ENCODE data around the gene SMIM1. TPM values are rescaled to one million over a fixed set of nuclear protein-coding genes. Genes with fewer than 3 reads are reported as not detected.
"Not testable (repeated sequence)": the region's sequence is repeated elsewhere in the genome, so short reads cannot be mapped to it uniquely, and the experiment has no call there.

Gene SMIM1
- 10.8 and 12.0 TPM in 2 replicates for total RNA-seq
- long read RNA-seq, result 0 reads

DNA sequence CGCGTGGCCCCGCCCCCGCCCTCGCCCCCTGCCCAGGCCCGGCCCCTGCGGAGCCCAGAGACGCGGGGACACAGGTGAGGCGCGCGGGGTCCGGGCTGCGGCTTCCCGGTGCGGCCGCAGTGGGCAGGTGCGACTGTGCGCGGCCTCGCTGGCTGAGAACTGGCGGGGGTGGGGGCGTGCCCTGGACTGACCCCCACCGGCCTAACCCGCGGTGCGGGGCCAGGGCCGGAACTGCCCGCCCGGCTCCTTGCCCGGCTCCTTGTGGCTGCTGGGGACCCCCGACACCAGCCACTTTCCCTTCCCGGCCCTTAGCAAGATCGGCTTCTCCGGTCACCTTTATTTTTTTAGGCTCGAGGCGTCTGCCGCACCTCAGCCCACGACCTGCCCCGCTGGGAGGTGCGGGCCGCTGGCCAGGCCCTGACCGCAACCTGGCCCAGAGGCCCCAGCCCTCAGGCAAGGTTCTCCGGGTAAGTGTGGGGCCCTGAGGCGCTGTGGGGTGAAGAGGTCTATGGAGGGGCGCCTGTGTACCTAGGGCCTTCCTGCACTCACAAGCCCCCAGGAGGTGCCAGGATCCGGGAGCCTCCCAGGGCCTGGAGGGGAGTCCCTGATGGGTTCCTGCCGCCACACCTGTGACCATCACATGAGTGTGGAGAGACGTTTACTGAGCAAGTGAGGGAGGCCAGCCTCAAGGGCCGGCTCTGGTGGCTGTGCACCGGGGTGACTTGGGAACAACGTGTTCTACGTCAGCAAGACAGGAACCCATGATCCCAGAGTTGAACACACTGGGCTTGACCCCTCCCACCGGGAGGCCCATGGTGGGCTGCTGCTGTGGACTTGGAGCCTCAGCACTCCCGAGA is at the start of gene SMIM1:
Gene SMIM1, plus strand, starts transcription at position 35 of the 857 bp plus-strand sequence. CDS start 2,625 bp downstream, outside the sequence.
- Mint-ChIP-seq H3K36me3 (ENCODE audit: insufficient read depth) (no peaks in the 10 kb centered on the region), H3K4me3 (ENCODE audit: low read depth) (peak within 1 kb of the TSS; percentile 65), H3K4me1 (ENCODE audit: low read depth) (peaks cover 4% of the 10 kb centered on the region), H3K27ac (no peak within 1 kb of the TSS), H3K9me3 (ENCODE audit: low read depth) (no peaks in the 10 kb centered on the region), H3K27me3 (peaks cover 4% of the 10 kb centered on the region)
- TF ChIP-seq CTCF (IDR thresholded peaks at IDR 0.05; ENCODE audit: unreplicated experiment), result no peak
- no peak for DNase-seq (ENCODE audit: low spot score, unreplicated experiment)

DNA sequence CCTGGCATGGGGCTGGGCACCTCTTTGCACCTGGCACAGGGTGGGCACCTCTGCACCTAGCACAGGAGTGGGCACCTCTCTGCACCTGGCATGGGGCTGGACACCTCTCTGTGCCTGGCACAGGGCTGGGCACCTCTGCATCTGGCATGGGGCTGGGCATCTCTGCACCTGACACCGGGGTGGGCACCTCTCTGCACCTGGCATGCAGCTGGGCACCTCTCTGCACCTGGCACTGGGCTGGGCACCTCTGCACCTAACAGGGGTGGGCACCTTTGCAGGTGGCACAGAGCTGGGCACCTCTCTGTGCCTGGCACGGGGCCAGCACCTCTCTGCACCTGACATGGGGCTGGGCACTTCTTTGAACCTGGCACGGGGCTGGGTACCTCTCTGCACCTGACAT is 49.7 kb upstream of the SMIM1 start:
- no peaks in the 10 kb centered on the region for H3K4me1 Mint-ChIP-seq (ENCODE audit: low read depth)

GRCh38 chr1:3724416-3725030 is 48.0 kb upstream of the SMIM1 start:
- H3K27me3 Mint-ChIP-seq, result peaks cover 24% of the 10 kb centered on the region
- H3K36me3 Mint-ChIP-seq (ENCODE audit: insufficient read depth); H3K27ac Mint-ChIP-seq; H3K4me3 Mint-ChIP-seq (ENCODE audit: low read depth); H3K4me1 Mint-ChIP-seq (ENCODE audit: low read depth); H3K9me3 Mint-ChIP-seq (ENCODE audit: low read depth): not testable (repeated sequence)
- peak; percentile 96 for TF ChIP-seq CTCF (IDR thresholded peaks at IDR 0.05; ENCODE audit: unreplicated experiment)
- peak; percentile 85 for DNase-seq (ENCODE audit: low spot score, unreplicated experiment)

More for the DNA sequence above, 49.7 kb upstream of the SMIM1 start:
- no peak overlapping the region for H3K27ac Mint-ChIP-seq
- peaks cover 20% of the 10 kb centered on the region for H3K27me3 Mint-ChIP-seq
- H3K4me3 Mint-ChIP-seq (ENCODE audit: low read depth), result no peak overlapping the region
- no peak for TF ChIP-seq CTCF (IDR thresholded peaks at IDR 0.05; ENCODE audit: unreplicated experiment)
- no peaks in the 10 kb centered on the region for H3K36me3 Mint-ChIP-seq (ENCODE audit: insufficient read depth)
- no peak for DNase-seq (ENCODE audit: low spot score, unreplicated experiment)
- H3K9me3 Mint-ChIP-seq (ENCODE audit: low read depth), result no peaks in the 10 kb centered on the region

DNA sequence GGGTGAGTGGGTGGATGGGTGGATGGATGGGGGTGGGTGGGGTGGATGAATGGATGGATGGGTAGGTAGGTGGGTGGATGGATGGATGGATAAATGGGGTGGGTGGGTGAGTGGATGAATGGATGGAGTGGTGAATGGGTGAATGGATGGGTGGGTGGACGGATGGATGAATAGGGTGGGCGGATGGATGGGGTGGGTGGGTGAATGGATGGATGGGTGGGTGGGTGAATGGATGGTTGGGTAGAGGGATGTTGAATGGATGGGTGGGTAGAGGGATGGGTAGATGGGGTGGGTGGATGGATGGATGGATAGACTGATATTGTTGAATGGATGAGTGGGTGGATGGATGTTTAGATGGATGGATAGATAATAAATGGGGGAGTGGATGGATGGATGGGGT is 47.2 kb upstream of the SMIM1 start:
- Mint-ChIP-seq H3K36me3 (ENCODE audit: insufficient read depth) (no peaks in the 10 kb centered on the region), H3K27me3 (peaks cover 19% of the 10 kb centered on the region), H3K4me3 (ENCODE audit: low read depth) (no peak overlapping the region), H3K27ac (no peak overlapping the region), H3K4me1 (ENCODE audit: low read depth) (no peaks in the 10 kb centered on the region), H3K9me3 (ENCODE audit: low read depth) (no peaks in the 10 kb centered on the region)
- no peak for DNase-seq (ENCODE audit: low spot score, unreplicated experiment)
- no peak for TF ChIP-seq CTCF (IDR thresholded peaks at IDR 0.05; ENCODE audit: unreplicated experiment)

GRCh38 chr1:3727042-3727824 is 45.3 kb upstream of the SMIM1 start:
- peak; percentile 59 for TF ChIP-seq CTCF (IDR thresholded peaks at IDR 0.05; ENCODE audit: unreplicated experiment)
- DNase-seq (ENCODE audit: low spot score, unreplicated experiment), result no peak
- no peaks in the 10 kb centered on the region for H3K9me3 Mint-ChIP-seq (ENCODE audit: low read depth)
- peaks cover 7% of the 10 kb centered on the region for H3K27me3 Mint-ChIP-seq
- H3K4me3 Mint-ChIP-seq (ENCODE audit: low read depth), result no peak overlapping the region
- no peak overlapping the region for H3K27ac Mint-ChIP-seq
- H3K4me1 Mint-ChIP-seq (ENCODE audit: low read depth), result no peaks in the 10 kb centered on the region
- H3K36me3 Mint-ChIP-seq (ENCODE audit: insufficient read depth), result no peaks in the 10 kb centered on the region

Measured in progenitor cell of endocrine pancreas (in vitro differentiated cells).